HEK293 (cell line): ENCODE results near the gene SRSF4.

Experiments
- CTCF ChIA-PET: fragments of 350-600 bp; formaldehyde crosslinking; extraction: SDS; loops from one replicate; lab custom pipeline; 2021; ENCODE audit warnings: antibody characterized with exemption; lab: Yijun Ruan, JAX
- POLR2A ChIA-PET: fragments of 300-600 bp; formaldehyde crosslinking; extraction: SDS; loops from one replicate; lab custom pipeline; 2020; ENCODE audit warnings: antibody characterized with exemption, inconsistent platforms; lab: Yijun Ruan, JAX
- H3K27ac ChIP-seq: fragments of 200-500 bp; sonication (Bioruptor generic); 2 replicates; pipeline ENCODE4 v1.5.1; 2014; ENCODE audit warnings: low read depth, low read length, control low read depth, inconsistent platforms; ENCODE audit errors: extremely low read depth
- H3K36me3 ChIP-seq, 2 experiments: fragments of 200-500 bp in 1 of 2; sonication (Bioruptor generic) in 1 of 2; 1 replicate in 1 of 2; 2 replicates in 1 of 2; pipeline ENCODE4 v1.5.1; 2014 to 2017; ENCODE audit warnings: inconsistent platforms in 2 of 2, low read length in 2 of 2; ENCODE audit not compliant: control insufficient read depth in 2 of 2, insufficient read depth in 1 of 2
- H3K4me1 ChIP-seq: fragments of 200-500 bp; sonication (Bioruptor generic); 2 replicates; pipeline ENCODE4 v1.5.1; 2014; ENCODE audit warnings: mild to moderate bottlenecking, low read length, inconsistent platforms; ENCODE audit not compliant: control insufficient read depth, insufficient read depth
- H3K4me3 ChIP-seq: 2 replicates; pipeline ENCODE4 v1.5.1; 2011; ENCODE audit warnings: low read depth, mild to moderate bottlenecking, control low read depth, low read length, moderate library complexity
- H3K9me3 ChIP-seq: fragments of 200-500 bp; sonication (Bioruptor generic); 2 replicates; pipeline ENCODE4 v1.5.1; 2014; ENCODE audit warnings: low read depth, low read length, inconsistent platforms; ENCODE audit not compliant: control insufficient read depth, insufficient read depth
- GFI1B ChIP-seq: fragments of 450-650 bp; formaldehyde crosslinking; IDR thresholded peaks from 2 replicates; pipeline ENCODE4 v1.5.1; 2016; ENCODE audit warnings: missing biosample characterization, missing genetic modification characterization
- HOXA7 ChIP-seq: sonication (generic); formaldehyde crosslinking; IDR thresholded peaks from 2 replicates; pipeline ENCODE4 v1.8.1; 2022; ENCODE audit warnings: missing genetic modification reagents, borderline replicate concordance
- KLF16 ChIP-seq: fragments of 450-650 bp; formaldehyde crosslinking; IDR thresholded peaks from 2 replicates; pipeline ENCODE4 v1.5.1; 2017; ENCODE audit warnings: missing biosample characterization, missing genetic modification characterization
- KLF7 ChIP-seq: fragments of 450-650 bp; formaldehyde crosslinking; IDR thresholded peaks from 2 replicates; pipeline ENCODE4 v1.5.1; 2016; ENCODE audit warnings: missing biosample characterization, missing genetic modification characterization, borderline replicate concordance
- PRDM1 ChIP-seq: fragments of 450-650 bp; formaldehyde crosslinking; IDR thresholded peaks from 2 replicates; pipeline ENCODE4; 2016; ENCODE audit warnings: missing biosample characterization, missing genetic modification characterization
- SP3 ChIP-seq: fragments of 450-650 bp; formaldehyde crosslinking; IDR thresholded peaks from 2 replicates; pipeline ENCODE4 v1.5.1; 2016; ENCODE audit warnings: missing biosample characterization, missing genetic modification characterization
- ZNF138 ChIP-seq: fragments of 450-650 bp; formaldehyde crosslinking; IDR thresholded peaks from 2 replicates; pipeline ENCODE4 v1.5.1; 2016; ENCODE audit warnings: missing biosample characterization, missing genetic modification characterization, borderline replicate concordance
- ZNF148 ChIP-seq: fragments of 450-650 bp; formaldehyde crosslinking; IDR thresholded peaks from 2 replicates; pipeline ENCODE4 v1.5.0; 2017; ENCODE audit warnings: missing biosample characterization, missing genetic modification characterization, borderline replicate concordance
- ZNF2 ChIP-seq: fragments of 450-650 bp; formaldehyde crosslinking; IDR thresholded peaks from 2 replicates; pipeline ENCODE4 v1.5.1; 2016; ENCODE audit warnings: missing biosample characterization, missing genetic modification characterization
- ZNF202 ChIP-seq: fragments of 450-650 bp; formaldehyde crosslinking; IDR thresholded peaks from 2 replicates; pipeline ENCODE4 v1.5.1; 2016; ENCODE audit warnings: missing biosample characterization, missing genetic modification characterization, borderline replicate concordance
- ZNF248 ChIP-seq: fragments of 450-650 bp; formaldehyde crosslinking; IDR thresholded peaks from 2 replicates; pipeline ENCODE4 v1.5.1; 2017; ENCODE audit warnings: missing biosample characterization, missing genetic modification characterization
- ZNF433 ChIP-seq: fragments of 450-650 bp; formaldehyde crosslinking; IDR thresholded peaks from 2 replicates; pipeline ENCODE4 v1.5.1; 2016; ENCODE audit warnings: missing biosample characterization, missing genetic modification characterization, low read depth
- ZNF518A ChIP-seq: fragments of 450-650 bp; formaldehyde crosslinking; conservative IDR thresholded peaks from 2 replicates; pipeline ENCODE4 v1.5.1; 2016; ENCODE audit warnings: low read depth, missing biosample characterization, missing genetic modification characterization
- ZNF561 ChIP-seq: fragments of 450-650 bp; IDR thresholded peaks from 2 replicates; pipeline ENCODE4 v1.5.1; 2018; ENCODE audit warnings: missing biosample characterization, missing genetic modification characterization, borderline replicate concordance
- ZNF571 ChIP-seq: fragments of 450-650 bp; formaldehyde crosslinking; IDR thresholded peaks from 2 replicates; pipeline ENCODE4 v1.5.0; 2017; ENCODE audit warnings: missing biosample characterization, missing genetic modification characterization
- ZNF600 ChIP-seq: fragments of 450-650 bp; formaldehyde crosslinking; IDR thresholded peaks from 2 replicates; pipeline ENCODE4 v1.5.1; 2016; ENCODE audit warnings: missing biosample characterization, missing genetic modification characterization
- ZNF654 ChIP-seq: fragments of 450-650 bp; formaldehyde crosslinking; IDR thresholded peaks from 2 replicates; pipeline ENCODE4 v1.5.1; 2016; ENCODE audit warnings: low read depth, missing biosample characterization, missing genetic modification characterization
- ZNF664 ChIP-seq: fragments of 450-650 bp; formaldehyde crosslinking; IDR thresholded peaks from 2 replicates; pipeline ENCODE4 v1.5.1; 2016; ENCODE audit warnings: missing biosample characterization, missing genetic modification characterization
- ZNF701 ChIP-seq: fragments of 450-650 bp; formaldehyde crosslinking; IDR thresholded peaks from 2 replicates; pipeline ENCODE4 v1.5.1; 2016; ENCODE audit warnings: missing biosample characterization, missing genetic modification characterization
- ZNF830 ChIP-seq: fragments of 450-650 bp; IDR thresholded peaks from 2 replicates; pipeline ENCODE4 v1.5.0; 2018; ENCODE audit warnings: missing biosample characterization, missing genetic modification characterization, low read depth, mild to moderate bottlenecking, moderate library complexity
- ZNF843 ChIP-seq: fragments of 450-650 bp; formaldehyde crosslinking; IDR thresholded peaks from 2 replicates; pipeline ENCODE4 v1.5.1; 2016; ENCODE audit warnings: missing biosample characterization, missing genetic modification characterization
- TF ChIP-seq, protein P1 (sequence below): fragments of 450-650 bp; formaldehyde crosslinking; IDR thresholded peaks from 2 replicates; pipeline ENCODE4 v1.5.1; 2016; ENCODE audit warnings: missing biosample characterization, missing genetic modification characterization
- TF ChIP-seq, protein P2 (sequence below): fragments of 450-650 bp; IDR thresholded peaks from 2 replicates; pipeline ENCODE4 v1.5.1; 2018; ENCODE audit warnings: missing biosample characterization, missing genetic modification characterization

SRSF4 gene

DNA sequence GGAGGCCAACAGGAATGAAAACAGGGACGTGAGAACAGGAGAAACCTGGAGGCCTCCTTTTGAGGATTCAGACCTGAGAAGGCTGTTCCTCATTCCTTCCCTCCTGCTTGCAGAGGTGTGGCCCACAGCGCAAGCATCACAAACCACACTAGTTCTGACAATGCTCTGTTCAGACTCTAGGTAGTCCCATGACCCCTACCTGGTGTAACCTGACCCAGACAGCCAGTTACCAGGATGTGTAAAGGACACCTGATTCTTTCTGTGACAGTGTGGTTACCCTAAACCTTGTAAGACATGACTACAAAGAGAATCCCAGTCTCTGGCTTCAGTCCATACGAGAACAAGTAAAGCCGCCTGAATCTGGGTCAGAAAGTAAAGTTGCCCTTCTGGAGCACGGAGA lies 45.8 kb upstream of the SRSF4 start (continued):
- no peak for TF ChIP-seq ZNF830
- TF ChIP-seq ZNF148 (tag by site-specific recombination): no peak
- TF ChIP-seq ZNF561 (tag by site-specific recombination): no peak
- no peak for TF ChIP-seq SP3 (tag by site-specific recombination)
- TF ChIP-seq ZNF433 (tag by site-specific recombination): no peak
- TF ChIP-seq, protein P1, sequence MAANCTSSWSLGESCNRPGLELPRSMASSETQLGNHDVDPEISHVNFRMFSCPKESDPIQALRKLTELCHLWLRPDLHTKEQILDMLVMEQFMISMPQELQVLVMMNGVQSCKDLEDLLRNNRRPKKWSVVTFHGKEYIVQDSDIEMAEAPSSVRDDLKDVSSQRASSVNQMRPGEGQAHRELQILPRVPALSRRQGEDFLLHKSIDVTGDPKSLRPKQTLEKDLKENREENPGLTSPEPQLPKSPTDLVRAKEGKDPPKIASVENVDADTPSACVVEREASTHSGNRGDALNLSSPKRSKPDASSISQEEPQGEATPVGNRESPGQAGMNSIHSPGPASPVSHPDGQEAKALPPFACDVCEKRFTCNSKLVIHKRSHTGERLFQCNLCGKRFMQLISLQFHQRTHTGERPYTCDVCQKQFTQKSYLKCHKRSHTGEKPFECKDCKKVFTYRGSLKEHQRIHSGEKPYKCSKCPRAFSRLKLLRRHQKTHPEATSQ: no peak
- no peak for TF ChIP-seq KLF7 (tag by site-specific recombination)
- TF ChIP-seq GFI1B (tag by site-specific recombination): no peak
- no peak for TF ChIP-seq ZNF202 (tag by site-specific recombination)
- TF ChIP-seq ZNF2: no peak
- TF ChIP-seq ZNF701 (tag by site-specific recombination): no peak
- TF ChIP-seq ZNF571: no peak

GRCh38 chr1:29225361-29225760 lies 43.7 kb upstream of the SRSF4 start:
- no peaks in the 10 kb centered on the region for H3K4me1 ChIP-seq
- TF ChIP-seq ZNF654 (tag by site-specific recombination) (no peak), ZNF664 (no peak), ZNF248 (tag by site-specific recombination) (no peak), ZNF843 (tag by site-specific recombination) (no peak), ZNF138 (no peak), ZNF600 (tag by site-specific recombination) (no peak), HOXA7 (CRISPR knock-in tag) (no peak), PRDM1 (tag by site-specific recombination) (no peak), ZNF518A (no peak), KLF16 (tag by site-specific recombination) (no peak)
- TF ChIP-seq, protein P2, sequence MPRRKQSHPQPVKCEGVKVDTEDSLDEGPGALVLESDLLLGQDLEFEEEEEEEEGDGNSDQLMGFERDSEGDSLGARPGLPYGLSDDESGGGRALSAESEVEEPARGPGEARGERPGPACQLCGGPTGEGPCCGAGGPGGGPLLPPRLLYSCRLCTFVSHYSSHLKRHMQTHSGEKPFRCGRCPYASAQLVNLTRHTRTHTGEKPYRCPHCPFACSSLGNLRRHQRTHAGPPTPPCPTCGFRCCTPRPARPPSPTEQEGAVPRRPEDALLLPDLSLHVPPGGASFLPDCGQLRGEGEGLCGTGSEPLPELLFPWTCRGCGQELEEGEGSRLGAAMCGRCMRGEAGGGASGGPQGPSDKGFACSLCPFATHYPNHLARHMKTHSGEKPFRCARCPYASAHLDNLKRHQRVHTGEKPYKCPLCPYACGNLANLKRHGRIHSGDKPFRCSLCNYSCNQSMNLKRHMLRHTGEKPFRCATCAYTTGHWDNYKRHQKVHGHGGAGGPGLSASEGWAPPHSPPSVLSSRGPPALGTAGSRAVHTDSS (tag by site-specific recombination): no peak

More at GRCh38 chr1:29225361-29225760, 43.7 kb upstream of the SRSF4 start:
- ChIA-PET CTCF (interaction anchor here (1.1 kb wide), 1 partner anchor 23 kb away, joined by 5 read pairs; no protein-coding TSS in a partner anchor), POLR2A (no interaction called here)
- H3K36me3 ChIP-seq: peaks cover 0 to 34% of the 10 kb centered on the region in 2 experiments; a peak in 1 of 3 replicates
- no peak overlapping the region for H3K4me3 ChIP-seq
- no peak overlapping the region for H3K27ac ChIP-seq
- H3K9me3 ChIP-seq: no peaks in the 10 kb centered on the region
